WERI-Rb-1 (cell line): ENCODE results near the gene PFDN6.

ENCODE experiments used
- DNase-seq: peaks from one replicate; pipeline ENCODE4 v3.0.0-alpha.2; 2020
- H3K27ac ChIP-seq: fragments of 250-450 bp; sonication (Bioruptor Pico); 2 replicates; pipeline ENCODE4 v1.5.1; 2020; ENCODE audit warnings: mild to moderate bottlenecking, moderate library complexity
- H3K27me3 ChIP-seq: fragments of 250-450 bp; sonication (Bioruptor Pico); 2 replicates; pipeline ENCODE4 v1.5.1; 2021; ENCODE audit warnings: mild to moderate bottlenecking, low read depth, moderate library complexity; ENCODE audit not compliant: insufficient read depth, severe bottlenecking
- H3K36me3 ChIP-seq: fragments of 250-450 bp; sonication (Bioruptor Pico); 2 replicates; pipeline ENCODE4 v1.5.1; 2020; ENCODE audit warnings: mild to moderate bottlenecking, moderate library complexity
- H3K4me3 ChIP-seq: 2 replicates; pipeline ENCODE4 v1.5.1; 2011; ENCODE audit warnings: low read depth, mild to moderate bottlenecking, control low read depth, low read length
- H3K9me3 ChIP-seq: fragments of 250-450 bp; sonication (Bioruptor Pico); 2 replicates; pipeline ENCODE4 v1.5.1; 2021; ENCODE audit warnings: mild to moderate bottlenecking, moderate library complexity; ENCODE audit not compliant: severe bottlenecking
- TF ChIP-seq, protein P1 (sequence below): IDR thresholded peaks from 2 replicates; pipeline ENCODE4 v1.5.1; 2011; ENCODE audit warnings: low read depth, mild to moderate bottlenecking, control low read depth, inconsistent platforms, low read length

Gene PFDN6

GRCh38 chr6:33248932-33249731 lies 40.3 kb upstream of the PFDN6 start:
- Histone ChIP-seq H3K36me3 (peaks cover 13% of the 10 kb centered on the region), H3K27me3 (no peaks in the 10 kb centered on the region), H3K27ac (peak overlapping the region; percentile 69), H3K9me3 (no peaks in the 10 kb centered on the region), H3K4me3 (peak overlapping the region; percentile 78)
- peak; percentile 100 for DNase-seq
- TF ChIP-seq, protein P1, sequence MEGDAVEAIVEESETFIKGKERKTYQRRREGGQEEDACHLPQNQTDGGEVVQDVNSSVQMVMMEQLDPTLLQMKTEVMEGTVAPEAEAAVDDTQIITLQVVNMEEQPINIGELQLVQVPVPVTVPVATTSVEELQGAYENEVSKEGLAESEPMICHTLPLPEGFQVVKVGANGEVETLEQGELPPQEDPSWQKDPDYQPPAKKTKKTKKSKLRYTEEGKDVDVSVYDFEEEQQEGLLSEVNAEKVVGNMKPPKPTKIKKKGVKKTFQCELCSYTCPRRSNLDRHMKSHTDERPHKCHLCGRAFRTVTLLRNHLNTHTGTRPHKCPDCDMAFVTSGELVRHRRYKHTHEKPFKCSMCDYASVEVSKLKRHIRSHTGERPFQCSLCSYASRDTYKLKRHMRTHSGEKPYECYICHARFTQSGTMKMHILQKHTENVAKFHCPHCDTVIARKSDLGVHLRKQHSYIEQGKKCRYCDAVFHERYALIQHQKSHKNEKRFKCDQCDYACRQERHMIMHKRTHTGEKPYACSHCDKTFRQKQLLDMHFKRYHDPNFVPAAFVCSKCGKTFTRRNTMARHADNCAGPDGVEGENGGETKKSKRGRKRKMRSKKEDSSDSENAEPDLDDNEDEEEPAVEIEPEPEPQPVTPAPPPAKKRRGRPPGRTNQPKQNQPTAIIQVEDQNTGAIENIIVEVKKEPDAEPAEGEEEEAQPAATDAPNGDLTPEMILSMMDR, result peak; percentile 39; the same call in 1 of the 2 replicates

DNA sequence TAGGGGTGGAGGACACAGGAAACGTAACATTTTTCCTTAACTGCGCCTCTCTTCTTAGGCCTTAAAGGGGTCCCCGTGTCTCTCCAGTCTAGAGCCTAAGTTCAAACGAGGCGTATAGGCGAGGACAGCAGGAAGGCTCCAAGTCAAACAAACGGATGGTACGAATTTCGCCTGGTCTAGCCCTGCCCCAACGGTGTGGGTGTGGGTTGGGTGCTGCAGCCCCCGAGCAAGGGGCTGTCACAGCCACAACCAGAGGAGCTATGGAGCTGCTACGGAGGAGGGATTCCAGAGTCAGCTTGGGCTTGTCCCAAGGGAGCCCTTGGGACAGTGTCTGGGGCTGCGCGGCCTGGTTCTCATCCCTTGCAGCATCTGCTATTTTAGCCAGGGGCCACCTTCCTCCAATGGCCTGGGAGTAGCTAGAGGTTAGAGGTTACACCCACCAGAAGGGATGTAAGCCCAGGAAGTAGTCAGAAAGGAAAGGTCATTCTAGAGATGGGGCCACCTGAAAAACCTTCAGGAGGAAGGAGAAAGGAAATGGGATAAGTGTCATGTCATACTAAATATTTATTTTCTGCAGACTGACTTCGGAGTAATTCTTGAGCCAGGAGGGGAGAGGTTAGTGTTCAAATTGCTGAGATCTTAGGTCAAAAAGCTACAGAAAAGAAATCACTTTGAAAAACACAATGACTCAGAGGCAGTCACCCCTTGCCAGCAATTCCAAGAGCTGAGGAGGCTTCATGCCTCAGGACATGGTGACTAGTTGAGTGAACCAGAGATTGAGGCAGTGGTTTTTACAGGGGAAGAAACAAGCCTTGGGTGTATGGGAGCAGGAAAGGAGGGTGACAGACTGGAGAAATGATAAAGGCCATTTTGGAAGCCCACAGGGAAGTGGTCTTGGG lies 39.4 kb upstream of the PFDN6 start:
- TF ChIP-seq, protein P1, result no peak
- peak; percentile 34 for DNase-seq
- Histone ChIP-seq H3K9me3 (no peaks in the 10 kb centered on the region), H3K4me3 (peak overlapping the region; percentile 78), H3K36me3 (peaks cover 13% of the 10 kb centered on the region), H3K27ac (peak overlapping the region; percentile 69), H3K27me3 (no peaks in the 10 kb centered on the region)

- Histone ChIP-seq H3K9me3 (no peaks in the 10 kb centered on the region), H3K27ac (no peak overlapping the region), H3K36me3 (peaks cover 14% of the 10 kb centered on the region), H3K27me3 (no peaks in the 10 kb centered on the region), H3K4me3 (no peak overlapping the region)
- DNase-seq, result no peak
- TF ChIP-seq, protein P1, result no peak
Measured at GRCh38 chr6:33250731-33251130, 38.7 kb upstream of the PFDN6 start.

DNA sequence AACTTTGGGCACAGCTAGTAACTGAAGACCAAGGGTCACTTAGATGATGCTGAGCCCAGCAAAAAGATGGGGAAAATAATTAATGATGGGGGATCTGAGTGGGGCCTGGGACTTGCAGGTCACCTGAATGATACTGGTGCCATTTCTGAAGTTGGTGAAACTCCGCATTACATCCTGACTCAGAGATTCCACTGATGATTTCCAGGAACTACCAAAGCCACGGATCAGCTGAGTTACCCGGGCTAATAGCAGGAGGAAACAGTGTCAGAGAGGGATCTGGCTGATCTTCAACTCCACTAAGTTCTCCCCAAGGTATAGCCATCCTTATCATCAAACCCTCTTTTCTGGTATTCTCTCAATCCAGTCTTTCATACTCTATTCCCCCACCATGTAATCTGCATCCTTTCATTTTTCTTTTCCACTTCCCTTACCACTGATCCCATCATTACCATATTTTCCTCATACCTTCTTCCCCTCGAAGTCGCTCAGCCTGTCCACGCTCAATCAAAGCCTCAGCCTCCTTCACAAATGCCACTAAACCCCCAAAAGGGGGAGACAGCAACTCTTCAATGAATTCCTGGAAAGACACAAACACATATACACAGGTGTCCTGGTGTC lies 37.9 kb upstream of the PFDN6 start:
- H3K36me3 ChIP-seq, result peaks cover 17% of the 10 kb centered on the region
- no peaks in the 10 kb centered on the region for H3K9me3 ChIP-seq
- no peak for DNase-seq
- no peak overlapping the region for H3K4me3 ChIP-seq
- no peaks in the 10 kb centered on the region for H3K27me3 ChIP-seq
- TF ChIP-seq, protein P1, result no peak
- no peak overlapping the region for H3K27ac ChIP-seq

DNA sequence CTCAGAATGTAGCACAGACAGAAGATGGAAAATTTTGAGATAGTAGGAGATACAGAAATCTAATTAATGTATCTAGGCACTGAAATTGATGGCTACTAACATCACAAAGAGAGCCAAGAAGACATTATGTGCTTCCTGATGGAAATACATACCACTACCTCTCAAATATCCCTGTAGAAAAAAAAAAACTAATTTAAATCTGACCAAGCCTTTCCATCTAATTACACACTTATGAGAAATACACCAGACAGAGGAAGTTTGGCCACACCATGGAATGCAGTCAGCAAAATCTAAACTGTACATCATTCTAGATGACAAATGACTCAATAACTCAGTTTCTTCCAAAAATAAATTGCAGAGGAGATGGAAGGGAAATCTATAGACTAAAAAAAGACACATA lies 36.6 kb upstream of the PFDN6 start:
- H3K27me3 ChIP-seq, result no peaks in the 10 kb centered on the region
- no peak for DNase-seq
- H3K27ac ChIP-seq, result no peak overlapping the region
- H3K9me3 ChIP-seq, result no peaks in the 10 kb centered on the region
- TF ChIP-seq, protein P1, result no peak
- no peak overlapping the region for H3K4me3 ChIP-seq
- H3K36me3 ChIP-seq, result peaks cover 26% of the 10 kb centered on the region
